B cell (primary cell): Measurements from ENCODE around the gene EXD3. TPM values are rescaled to one million over a fixed set of nuclear protein-coding genes. Genes with fewer than 3 reads are reported as not detected.

Source experiments
- ATAC-seq: fragments of 200-7000 bp; cut with Tn5 transposase; one replicate; pipeline ENCODE4 v1.10.0; 2021; ENCODE audit warnings: low read depth, mild to moderate bottlenecking, moderate number of reproducible peaks, moderate library complexity
- CTCF ChIA-PET: fragments of 350-600 bp; sonication (Branson Sonifier 250); formaldehyde crosslinking; loops from one replicate; lab custom pipeline; 2021; ENCODE audit warnings: antibody characterized with exemption, inconsistent platforms; lab: Charles Lee
- POLR2A ChIA-PET: fragments of 350-600 bp; sonication (Branson Sonifier 250); formaldehyde crosslinking; loops from one replicate; lab custom pipeline; 2021; ENCODE audit warnings: antibody characterized with exemption; lab: Charles Lee
- DNase-seq: peaks from one replicate; pipeline ENCODE4 v3.0.0; 2013
- H2AFZ ChIP-seq: 2 replicates; pipeline ENCODE4 v1.6.1; 2012; ENCODE audit warnings: mild to moderate bottlenecking, low read depth, low read length; ENCODE audit not compliant: insufficient read depth, poor library complexity, severe bottlenecking
- H3K27ac ChIP-seq, 2 donors: 1 replicate in 1 of 2; 2 replicates in 1 of 2; pipeline ENCODE4 v1.5.1; 2012 to 2013; ENCODE audit warnings: low read length in 2 of 2, mild to moderate bottlenecking in 2 of 2, moderate library complexity in 1 of 2
- H3K27me3 ChIP-seq, 4 experiments: fragments of 200-600 bp in 1 of 4; sonication (generic) in 1 of 4; replicated peaks in 1 of 4; 1 replicate in 2 of 4; 2 replicates in 2 of 4; pipeline versions ENCODE4 v1.6.1 to v1.7.0; 2013 to 2016; ENCODE audit warnings: low read length in 3 of 4, mild to moderate bottlenecking in 2 of 4, mixed read lengths in 1 of 4, moderate library complexity in 1 of 4; ENCODE audit not compliant: insufficient read depth in 4 of 4, control insufficient read depth in 3 of 4; ENCODE audit errors: control extremely low read depth in 1 of 4
- H3K36me3 ChIP-seq, 2 experiments: replicated peaks in 1 of 2; 1 replicate in 1 of 2; 2 replicates in 1 of 2; pipeline versions ENCODE4 v1.6.1 to v1.7.1; 2013; ENCODE audit warnings: low read length in 1 of 2; ENCODE audit not compliant: insufficient read depth in 2 of 2, control insufficient read depth in 1 of 2; ENCODE audit errors: control extremely low read depth in 1 of 2, extremely low read depth in 1 of 2
- H3K4me1 ChIP-seq, 2 donors: fragments of 200-600 bp in 1 of 2; sonication (generic) in 1 of 2; 1 replicate in 1 of 2; 2 replicates in 1 of 2; pipeline versions ENCODE4 v1.5.1 to v1.6.1; 2013 to 2017; ENCODE audit warnings: low read length in 2 of 2; ENCODE audit not compliant: control insufficient read depth in 2 of 2, insufficient read depth in 2 of 2
- H3K4me2 ChIP-seq: replicated peaks from 2 replicates; pipeline ENCODE3; 2012; ENCODE audit warnings: mild to moderate bottlenecking, low read depth, low read length; ENCODE audit not compliant: poor library complexity, severe bottlenecking
- H3K4me3 ChIP-seq, 5 experiments: fragments of 200-600 bp in 1 of 5; sonication (generic) in 1 of 5; 1 replicate in 3 of 5; 2 replicates in 2 of 5; pipeline versions ENCODE4 v1.5.1 to v1.7.0; 2011 to 2016; ENCODE audit warnings: low read length in 4 of 5, mild to moderate bottlenecking in 4 of 5, low read depth in 2 of 5, control low read depth in 1 of 5, moderate library complexity in 1 of 5; ENCODE audit not compliant: insufficient read depth in 1 of 5; ENCODE audit errors: control extremely low read depth in 1 of 5, extremely low read depth in 1 of 5
- H3K79me2 ChIP-seq: fragments of 200-600 bp; sonication (generic); one replicate; pipeline ENCODE4 v1.6.0; 2016; ENCODE audit warnings: low read length; ENCODE audit not compliant: control insufficient read depth, insufficient read depth
- H3K9ac ChIP-seq: fragments of 200-600 bp; sonication (generic); 2 replicates; pipeline ENCODE4 v1.6.1; 2017; ENCODE audit warnings: mild to moderate bottlenecking, low read length, moderate library complexity
- H3K9me3 ChIP-seq, 3 donors: one replicate each; pipeline versions ENCODE4 v1.6.1 to v1.7.1; 2013; ENCODE audit warnings: low read length in 2 of 3; ENCODE audit not compliant: control insufficient read depth in 2 of 3, insufficient read depth in 1 of 3; ENCODE audit errors: control extremely low read depth in 1 of 3
- H4K20me1 ChIP-seq: 2 replicates; pipeline ENCODE4 v1.6.0; 2012; ENCODE audit warnings: mild to moderate bottlenecking, low read length; ENCODE audit not compliant: insufficient read depth, control insufficient read depth, poor library complexity, severe bottlenecking
- H3K27ac Mint-ChIP-seq: one replicate; pipeline ENCODE4 v1.8.0; 2021; ENCODE audit warnings: mixed read lengths
- H3K27me3 Mint-ChIP-seq: one replicate; pipeline ENCODE4 v1.8.0; 2021; ENCODE audit warnings: mixed read lengths
- H3K4me1 Mint-ChIP-seq: one replicate; pipeline ENCODE4 v1.8.0; 2021; ENCODE audit warnings: mixed read lengths
- H3K4me3 Mint-ChIP-seq: one replicate; pipeline ENCODE4 v1.8.0; 2021; ENCODE audit warnings: mixed read lengths
- H3K9me3 Mint-ChIP-seq: one replicate; pipeline ENCODE4 v1.8.0; 2022; ENCODE audit warnings: mixed read lengths; ENCODE audit not compliant: insufficient read depth
- EZH2 ChIP-seq: IDR thresholded peaks from 2 replicates; pipeline ENCODE4 v1.6.1; 2012; ENCODE audit warnings: borderline replicate concordance, low read depth, mild to moderate bottlenecking, moderate library complexity, low read length; ENCODE audit not compliant: insufficient read depth, poor library complexity, severe bottlenecking
- WGBS: methylation state at CpG from one replicate; pipeline ENCODE4 v1.1.5; 2013; ENCODE audit warnings: missing lambda C conversion rate; ENCODE audit not compliant: insufficient coverage; 5-methylcytosine and 5-hydroxymethylcytosine counted together
- intact Hi-C: fragments of 100-400 bp; cut with micrococcal nuclease; formaldehyde crosslinking; loops from one replicate; pipeline ENCODE4 v1.10.0; 2022
- polyA plus RNA-seq: library from polyadenylated mRNA; depleted of rRNA; stranded (reverse); fragments of >200 nt; gene quantifications from 2 replicates; pipeline ENCODE4 v1.2.3, GENCODE V29; 2012
- total RNA-seq, 2 donors: library from RNA; stranded (reverse); fragments of 120-200 nt in 1 of 2; gene quantifications; 1 replicate in 1 of 2; 2 replicates in 1 of 2; pipeline versions ENCODE4 v1.2.3 to v1.2.4, GENCODE V29; 2013 to 2022
- TF ChIP-seq, protein P1 (sequence below): fragments of 200-600 bp; IDR thresholded peaks from one replicate; pipeline ENCODE4 v1.8.0; 2022; ENCODE audit warnings: antibody characterized with exemption, mild to moderate bottlenecking

EXD3 gene
- total and polyA plus RNA-seq, 2 donors (not counting 1 experiment from before 2014, with no cell fraction given) = 22.5 to 23.7 TPM

DNA sequence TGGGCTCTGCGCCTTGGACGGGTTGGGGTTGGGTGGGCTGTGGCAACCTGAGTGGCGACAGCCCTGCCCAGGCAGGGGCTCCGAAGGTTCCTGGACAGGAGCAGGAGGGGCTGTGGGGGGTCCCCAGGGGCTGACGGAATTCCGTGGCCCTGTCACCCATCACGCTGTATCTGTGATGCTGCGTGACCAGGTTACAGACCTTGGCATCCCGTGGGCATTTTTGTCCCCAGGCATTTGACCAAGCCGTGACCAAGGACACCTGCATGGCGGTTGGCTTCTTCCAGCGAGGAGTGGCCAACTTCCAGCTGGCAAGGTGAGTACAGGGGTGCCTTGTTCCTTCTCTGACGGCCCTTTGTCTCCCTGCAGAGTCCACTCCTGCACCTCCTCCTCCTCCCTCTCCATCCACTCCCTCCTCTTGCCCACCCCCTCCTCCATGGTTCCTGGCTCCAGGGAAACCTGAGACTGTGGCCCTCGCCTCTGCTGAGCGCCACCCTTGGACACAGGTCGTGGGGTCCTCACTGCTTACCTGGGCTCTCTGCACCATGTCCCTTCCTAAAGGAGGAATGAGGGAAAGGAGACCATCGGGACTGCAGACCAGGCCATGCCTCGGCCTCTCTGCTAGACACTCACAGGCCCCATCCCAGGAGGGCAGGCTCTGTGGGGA is 3.2 kb upstream of the EXD3 start:
- no peak overlapping the region for H3K27ac Mint-ChIP-seq
- Histone ChIP-seq H3K79me2 (no peaks in the 10 kb centered on the region), H3K4me2 (no peak overlapping the region), H3K4me1 (peaks cover 35 to 44% of the 10 kb centered on the region in 2 donors), H3K27me3 (peaks cover 0 to 21% (median 6%) of the 10 kb centered on the region in 4 experiments), H4K20me1 (no peaks in the 10 kb centered on the region), H2AFZ (no peak overlapping the region), H3K9me3 (peaks cover 0 to 10% (median 0%) of the 10 kb centered on the region in 3 donors), H3K9ac (no peak overlapping the region), H3K36me3 (no peaks in the 10 kb centered on the region), H3K4me3 (no peak overlapping the region), H3K27ac (no peak overlapping the region)
- H3K27me3 Mint-ChIP-seq = no peaks in the 10 kb centered on the region
- ChIA-PET CTCF (interaction anchor here (1.0 kb wide), 1 partner anchor 99 kb away, joined by 4 read pairs; no protein-coding TSS in a partner anchor), POLR2A (no interaction called here)
- 94% methylated on average over 14 of the region's 18 CpGs for WGBS
- intact Hi-C loops = no loop called here
- ATAC-seq (no peak), DNase-seq (no peak)
- H3K4me3 Mint-ChIP-seq = no peak overlapping the region
- peaks cover 20% of the 10 kb centered on the region for H3K4me1 Mint-ChIP-seq
- TF ChIP-seq, protein P1, sequence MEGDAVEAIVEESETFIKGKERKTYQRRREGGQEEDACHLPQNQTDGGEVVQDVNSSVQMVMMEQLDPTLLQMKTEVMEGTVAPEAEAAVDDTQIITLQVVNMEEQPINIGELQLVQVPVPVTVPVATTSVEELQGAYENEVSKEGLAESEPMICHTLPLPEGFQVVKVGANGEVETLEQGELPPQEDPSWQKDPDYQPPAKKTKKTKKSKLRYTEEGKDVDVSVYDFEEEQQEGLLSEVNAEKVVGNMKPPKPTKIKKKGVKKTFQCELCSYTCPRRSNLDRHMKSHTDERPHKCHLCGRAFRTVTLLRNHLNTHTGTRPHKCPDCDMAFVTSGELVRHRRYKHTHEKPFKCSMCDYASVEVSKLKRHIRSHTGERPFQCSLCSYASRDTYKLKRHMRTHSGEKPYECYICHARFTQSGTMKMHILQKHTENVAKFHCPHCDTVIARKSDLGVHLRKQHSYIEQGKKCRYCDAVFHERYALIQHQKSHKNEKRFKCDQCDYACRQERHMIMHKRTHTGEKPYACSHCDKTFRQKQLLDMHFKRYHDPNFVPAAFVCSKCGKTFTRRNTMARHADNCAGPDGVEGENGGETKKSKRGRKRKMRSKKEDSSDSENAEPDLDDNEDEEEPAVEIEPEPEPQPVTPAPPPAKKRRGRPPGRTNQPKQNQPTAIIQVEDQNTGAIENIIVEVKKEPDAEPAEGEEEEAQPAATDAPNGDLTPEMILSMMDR = no peak
- no peak for TF ChIP-seq EZH2
- H3K9me3 Mint-ChIP-seq = no peaks in the 10 kb centered on the region
